ENCODE measurements around the gene ZNF550. TPM values are rescaled to one million over a fixed set of nuclear protein-coding genes. Genes with fewer than 3 reads are reported as not detected.

Gene ZNF550
- total and polyA plus RNA-seq, 9 of the 15 experiments (the other 6 are each of a cell fraction or from before 2014, with no cell fraction given), result 1.6 to 11.8 (median 4.3) TPM

GRCh38 chr19:57515255-57515654 is 44.4 kb downstream of the ZNF550 start (continued):
- no peak for TF ChIP-seq U2AF1 (optimal IDR thresholded peaks at IDR 0.05; ENCODE audit: low read depth, low read length)

GRCh38 chr19:57512845-57513244 is 46.8 kb downstream of the ZNF550 start:
- Histone ChIP-seq H3K27me3 (ENCODE audit: control insufficient read depth in 2 of 2, insufficient read depth in 2 of 2, low read length in 2 of 2) (no peaks in the 10 kb centered on the region), H3K4me3 (no peak overlapping the region), H3K79me2 (ENCODE audit: control insufficient read depth, insufficient read depth, low read length) (no peaks in the 10 kb centered on the region), H3K36me3 (ENCODE audit: control insufficient read depth, insufficient read depth, low read length) (no peaks in the 10 kb centered on the region), H2AFZ (ENCODE audit: low read depth, low read length) (no peak overlapping the region), H4K20me1 (replicated peaks; ENCODE audit: control insufficient read depth, insufficient read depth, low read length) (no peaks in the 10 kb centered on the region), H3K4me2 (ENCODE audit: insufficient read depth, low read length) (no peak overlapping the region), H3K9me3 (replicated peaks; ENCODE audit: control insufficient read depth, insufficient read depth, low read depth, low read length) (no peaks in the 10 kb centered on the region; the same call in 1 of the 2 replicates), H3K9me1 (ENCODE audit: control insufficient read depth, insufficient read depth, low read length) (no peaks in the 10 kb centered on the region), H3K27ac (ENCODE audit: extremely low read depth, low read depth, low read length) (no peak overlapping the region), H3K4me1 (replicated peaks in 1 of 2; ENCODE audit: control insufficient read depth in 2 of 2, insufficient read depth in 2 of 2, low read length in 2 of 2) (no peaks in the 10 kb centered on the region), H3K9ac (ENCODE audit: insufficient read depth in 1 of 2, low read depth in 2 of 2, low read length in 2 of 2) (no peak overlapping the region)
- TF ChIP-seq FOXJ2 (tag; IDR thresholded peaks at IDR 0.05), result no peak
- no peak for TF ChIP-seq FOXJ3 (CRISPR knock-in tag; IDR thresholded peaks at IDR 0.05)
- TF ChIP-seq TGIF2 (CRISPR knock-in tag; IDR thresholded peaks at IDR 0.05), result no peak
- no peak for TF ChIP-seq TSHZ1 (CRISPR knock-in tag; IDR thresholded peaks at IDR 0.05)
- TF ChIP-seq RBM39 (optimal IDR thresholded peaks at IDR 0.05; ENCODE audit: low read depth, low read length), result no peak
- TF ChIP-seq POLR2A (conservative IDR thresholded peaks at IDR 0.05), result no peak
- no peak for TF ChIP-seq ZNF316 (IDR thresholded peaks at IDR 0.05)
- no peak for TF ChIP-seq NEUROD1 (IDR thresholded peaks at IDR 0.05; ENCODE audit: borderline replicate concordance, low read depth, low read length, partially characterized antibody)
- no peak for TF ChIP-seq ZNF766 (CRISPR knock-in tag; conservative IDR thresholded peaks at IDR 0.05)
- no peak for TF ChIP-seq SRSF1 (IDR thresholded peaks at IDR 0.05; ENCODE audit: low read depth, low read length)
- no peak for TF ChIP-seq SMARCA4 (IDR thresholded peaks at IDR 0.05)
- no peak for TF ChIP-seq NCOA2 (IDR thresholded peaks at IDR 0.05; ENCODE audit: partially characterized antibody in 2 of 2)
- TF ChIP-seq ZNF311 (CRISPR knock-in tag; IDR thresholded peaks at IDR 0.05), result no peak
- TF ChIP-seq ZFP91 (CRISPR knock-in tag; IDR thresholded peaks at IDR 0.05), result no peak
- no peak for TF ChIP-seq MTA3 (IDR thresholded peaks at IDR 0.05; ENCODE audit: borderline replicate concordance)
- no peak for TF ChIP-seq HMGXB4 (CRISPR knock-in tag; IDR thresholded peaks at IDR 0.05)
- ATAC-seq (no peak), FAIRE-seq (no peak), DNase-seq (ENCODE audit: extremely low read depth in 1 of 4, low spot score in 3 of 4) (no peak)
- intact Hi-C loops (cut with micrococcal nuclease) (no loop called here), in situ Hi-C loops (cut with MboI) (no loop called here)
- CTCF ChIA-PET (ENCODE audit: low intra/inter-chr PET ratio), result no interaction called here
- WGBS (ENCODE audit: insufficient coverage, low coverage, missing lambda C conversion rate), result 0% methylated on average over 6 of the region's 6 CpGs
- POLR2A ChIA-PET, result no interaction called here
- BruUV-seq (replicated peaks), result no TSS peak

Measured in K562 (cell line).